Measurements from ENCODE around the gene GMPS. TPM values are rescaled to one million over a fixed set of nuclear protein-coding genes. Genes with fewer than 3 reads are reported as not detected.
"Not testable (repeated sequence)": the region's sequence is repeated elsewhere in the genome, so short reads cannot be mapped to it uniquely, and the experiment has no call there.

GMPS gene
- total RNA-seq, 4 donors from 2014 or later, result 30.0 to 46.4 (median 37.6) TPM

GRCh38 chr3:155956508-155957411, 86.3 kb downstream of the GMPS start:
- no peak overlapping the region for H3K4me3 ChIP-seq (ENCODE audit: low read depth, poor library complexity, severe bottlenecking)
- DNase-seq (ENCODE audit: low spot score in 2 of 2), result no peak
- intact Hi-C loops (cut with DNase I; ENCODE audit: low total_unique reads), result no loop called here
- WGBS, 2 donors, result 93 to 96% methylated on average over 4 of the region's 4 CpGs
- TF ChIP-seq, protein P1, sequence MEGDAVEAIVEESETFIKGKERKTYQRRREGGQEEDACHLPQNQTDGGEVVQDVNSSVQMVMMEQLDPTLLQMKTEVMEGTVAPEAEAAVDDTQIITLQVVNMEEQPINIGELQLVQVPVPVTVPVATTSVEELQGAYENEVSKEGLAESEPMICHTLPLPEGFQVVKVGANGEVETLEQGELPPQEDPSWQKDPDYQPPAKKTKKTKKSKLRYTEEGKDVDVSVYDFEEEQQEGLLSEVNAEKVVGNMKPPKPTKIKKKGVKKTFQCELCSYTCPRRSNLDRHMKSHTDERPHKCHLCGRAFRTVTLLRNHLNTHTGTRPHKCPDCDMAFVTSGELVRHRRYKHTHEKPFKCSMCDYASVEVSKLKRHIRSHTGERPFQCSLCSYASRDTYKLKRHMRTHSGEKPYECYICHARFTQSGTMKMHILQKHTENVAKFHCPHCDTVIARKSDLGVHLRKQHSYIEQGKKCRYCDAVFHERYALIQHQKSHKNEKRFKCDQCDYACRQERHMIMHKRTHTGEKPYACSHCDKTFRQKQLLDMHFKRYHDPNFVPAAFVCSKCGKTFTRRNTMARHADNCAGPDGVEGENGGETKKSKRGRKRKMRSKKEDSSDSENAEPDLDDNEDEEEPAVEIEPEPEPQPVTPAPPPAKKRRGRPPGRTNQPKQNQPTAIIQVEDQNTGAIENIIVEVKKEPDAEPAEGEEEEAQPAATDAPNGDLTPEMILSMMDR (IDR thresholded peaks at IDR 0.05), result no peak
- no peak for TF ChIP-seq POLR2A (IDR thresholded peaks at IDR 0.05)

GRCh38 chr3:155957412-155957880, 87.0 kb downstream of the GMPS start:
- 95 to 96% methylated on average over 3 of the region's 3 CpGs for WGBS, 2 donors
- no peak for DNase-seq (ENCODE audit: low spot score in 2 of 2)
- intact Hi-C loops (cut with DNase I; ENCODE audit: low total_unique reads), result no loop called here
- no peak overlapping the region for H3K4me3 ChIP-seq (ENCODE audit: low read depth, poor library complexity, severe bottlenecking)
- TF ChIP-seq, protein P1 (IDR thresholded peaks at IDR 0.05), result no peak
- TF ChIP-seq POLR2A (IDR thresholded peaks at IDR 0.05), result no peak

GRCh38 chr3:155958676-155959075, 88.2 kb downstream of the GMPS start:
- no peak overlapping the region for H3K4me3 ChIP-seq (ENCODE audit: low read depth, poor library complexity, severe bottlenecking)
- no peak for DNase-seq (ENCODE audit: low spot score in 2 of 2)
- no peak for TF ChIP-seq POLR2A (IDR thresholded peaks at IDR 0.05)
- TF ChIP-seq, protein P1 (IDR thresholded peaks at IDR 0.05), result no peak
- intact Hi-C loops (cut with DNase I; ENCODE audit: low total_unique reads), result no loop called here
- 87 to 92% methylated on average over 3 of the region's 3 CpGs for WGBS, 2 donors

DNA sequence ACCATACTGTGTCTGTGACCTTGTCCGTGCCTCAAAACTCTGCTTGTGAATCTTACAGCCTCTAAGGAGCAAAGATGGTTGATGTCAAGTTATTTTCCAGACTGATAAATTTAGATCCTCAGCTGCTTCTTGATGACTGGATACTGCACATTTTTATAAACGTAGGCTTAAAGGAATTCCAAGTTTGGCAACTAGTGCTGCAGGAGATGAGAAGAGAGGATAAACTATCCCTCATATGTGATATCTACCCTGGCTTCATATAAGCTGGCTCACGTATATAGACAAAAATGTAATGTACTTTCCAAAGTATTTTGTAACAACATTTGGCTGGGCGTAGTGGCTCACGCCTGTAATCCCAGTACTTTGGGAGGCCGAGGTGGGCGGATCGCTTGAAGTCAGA, 89.6 kb downstream of the GMPS start:
- H3K4me3 ChIP-seq (ENCODE audit: low read depth, poor library complexity, severe bottlenecking), result no peak overlapping the region
- TF ChIP-seq, protein P1 (IDR thresholded peaks at IDR 0.05), result no peak
- TF ChIP-seq POLR2A (IDR thresholded peaks at IDR 0.05), result no peak
- DNase-seq (ENCODE audit: low spot score in 2 of 2), result no peak
- WGBS, 2 donors, result 74 to 75% methylated on average over 8 of the region's 8 CpGs
- intact Hi-C loops (cut with DNase I; ENCODE audit: low total_unique reads), result no loop called here

DNA sequence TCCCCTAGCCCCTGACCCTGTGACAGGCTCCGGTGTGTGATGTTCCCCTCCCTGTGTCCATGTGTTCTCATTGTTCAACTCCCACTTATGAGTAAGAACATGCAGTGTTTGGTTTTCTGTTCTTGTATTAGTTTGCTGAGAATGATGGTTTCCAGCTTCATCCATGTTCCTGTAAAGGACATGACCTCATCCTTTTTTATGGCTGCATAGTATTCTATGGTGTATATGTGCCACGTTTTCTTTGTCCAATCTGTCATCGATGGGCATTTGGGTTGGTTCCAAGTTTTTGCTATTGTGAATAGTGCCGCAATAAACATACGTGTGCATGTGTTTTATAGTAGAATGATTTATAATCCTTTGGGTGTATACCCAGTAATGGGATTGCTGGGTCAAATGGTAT, 90.6 kb downstream of the GMPS start:
- intact Hi-C loops (cut with DNase I; ENCODE audit: low total_unique reads); DNase-seq (ENCODE audit: low spot score in 2 of 2); H3K4me3 ChIP-seq (ENCODE audit: low read depth, poor library complexity, severe bottlenecking): not testable (repeated sequence)
- 92 to 93% methylated on average over 5 of the region's 5 CpGs for WGBS, 2 donors

GRCh38 chr3:155963570-155963969, 93.1 kb downstream of the GMPS start:
- intact Hi-C loops (cut with DNase I; ENCODE audit: low total_unique reads), result no loop called here
- TF ChIP-seq, protein P1 (IDR thresholded peaks at IDR 0.05), result no peak
- no peak for TF ChIP-seq POLR2A (IDR thresholded peaks at IDR 0.05)
- WGBS, 2 donors, result 47 to 60% methylated on average over 2 of the region's 2 CpGs
- no peak for DNase-seq (ENCODE audit: low spot score in 2 of 2)
- H3K4me3 ChIP-seq (ENCODE audit: low read depth, poor library complexity, severe bottlenecking), result no peak overlapping the region
